GM23248 (cell line): ENCODE results near the gene CORO2B.

Experiments
- EZH2 ChIP-seq: fragments of 200-600 bp; sonication (generic); IDR thresholded peaks from 2 replicates; pipeline ENCODE4 v1.6.1; 2018; ENCODE audit warnings: antibody characterized with exemption, mild to moderate bottlenecking; ENCODE audit not compliant: insufficient read depth, poor library complexity, severe bottlenecking
- EZH2phosphoT487 ChIP-seq: fragments of 200-600 bp; sonication (generic); IDR thresholded peaks from 2 replicates; pipeline ENCODE4 v1.6.1; 2018; ENCODE audit warnings: antibody characterized with exemption, moderate library complexity, mild to moderate bottlenecking, low read depth; ENCODE audit not compliant: insufficient read depth

GRCh38 chr15:68644083-68644904, 65.5 kb downstream of the CORO2B start:
- TF ChIP-seq EZH2, result no peak
- TF ChIP-seq EZH2phosphoT487, result no peak
